GM12878 (cell line): ENCODE results near the gene SPOP. TPM values are rescaled to one million over a fixed set of nuclear protein-coding genes. Genes with fewer than 3 reads are reported as not detected.

Experiments
- ATF2 ChIP-seq: IDR thresholded peaks from 2 replicates; pipeline ENCODE4 v1.6.1; 2012; ENCODE audit warnings: low read length, inconsistent platforms
- CHD2 ChIP-seq: IDR thresholded peaks from 2 replicates; pipeline ENCODE4 v1.6.1; 2011; ENCODE audit warnings: low read depth, low read length, improper control_type of control experiment, borderline replicate concordance
- CTCF ChIP-seq, 3 experiments: IDR thresholded peaks in 2 of 3; conservative IDR thresholded peaks in 1 of 3; 2 replicates each; pipeline ENCODE4 v1.5.1; 2011; ENCODE audit warnings: low read depth in 3 of 3, low read length in 3 of 3, mild to moderate bottlenecking in 3 of 3, control low read depth in 2 of 3, moderate library complexity in 2 of 3, inconsistent platforms in 1 of 3, mixed read lengths in 1 of 3; ENCODE audit not compliant: control insufficient read depth in 2 of 3, insufficient read depth in 1 of 3; ENCODE audit errors: extremely low read depth in 1 of 3
- EED ChIP-seq: sonication (generic); IDR thresholded peaks from 2 replicates; pipeline ENCODE4 v1.6.1; 2016; ENCODE audit warnings: antibody characterized with exemption, low read depth
- ESRRA ChIP-seq: IDR thresholded peaks from 2 replicates; pipeline ENCODE4 v1.6.1; 2012; ENCODE audit warnings: mild to moderate bottlenecking, low read length, improper control_type of control experiment
- GABPA ChIP-seq: IDR thresholded peaks from 2 replicates; pipeline ENCODE4 v1.6.1; 2014; ENCODE audit warnings: antibody characterized with exemption, low read depth, mild to moderate bottlenecking, inconsistent platforms
- GATAD2B ChIP-seq: fragments of 450-650 bp; conservative IDR thresholded peaks from 2 replicates; pipeline ENCODE4 v1.6.1; 2017; ENCODE audit warnings: low read depth, mild to moderate bottlenecking, moderate library complexity
- HDAC2 ChIP-seq: fragments of 200-600 bp; sonication (generic); IDR thresholded peaks from 2 replicates; pipeline ENCODE4 v1.6.1; 2017
- IRF5 ChIP-seq: fragments of 450-650 bp; IDR thresholded peaks from 2 replicates; pipeline ENCODE4 v1.6.1; 2017; ENCODE audit warnings: borderline replicate concordance
- KAT2A ChIP-seq: conservative IDR thresholded peaks from 2 replicates; pipeline ENCODE4 v1.6.1; 2011; ENCODE audit warnings: low read depth, low read length; ENCODE audit not compliant: control insufficient read depth
- KLF5 ChIP-seq: fragments of 450-650 bp; IDR thresholded peaks from 2 replicates; pipeline ENCODE4 v1.6.1; 2014; ENCODE audit warnings: mild to moderate bottlenecking; ENCODE audit not compliant: partially characterized antibody
- MAX ChIP-seq: IDR thresholded peaks from 2 replicates; pipeline ENCODE4 v1.6.1; 2012; ENCODE audit warnings: low read depth, low read length, improper control_type of control experiment
- MEF2B ChIP-seq: fragments of 450-650 bp; IDR thresholded peaks from 2 replicates; pipeline ENCODE4 v1.6.1; 2018; ENCODE audit warnings: mild to moderate bottlenecking, moderate library complexity; ENCODE audit not compliant: partially characterized antibody, poor library complexity, severe bottlenecking
- NBN ChIP-seq: fragments of 450-650 bp; IDR thresholded peaks from 2 replicates; pipeline ENCODE4 v1.6.1; 2016
- NFYA ChIP-seq: IDR thresholded peaks from 2 replicates; pipeline ENCODE4 v1.6.1; 2011; ENCODE audit warnings: low read depth, mild to moderate bottlenecking, low read length, improper control_type of control experiment, borderline replicate concordance
- RB1 ChIP-seq: fragments of 450-650 bp; formaldehyde crosslinking; IDR thresholded peaks from 2 replicates; pipeline ENCODE4 v1.6.1; 2017; ENCODE audit warnings: mild to moderate bottlenecking, borderline replicate concordance
- RBBP5 ChIP-seq: fragments of 200-600 bp; sonication (generic); conservative IDR thresholded peaks from 2 replicates; pipeline ENCODE4 v1.6.1; 2016
- SP1 ChIP-seq: IDR thresholded peaks from one replicate; pipeline ENCODE4 v1.6.1; 2011; ENCODE audit warnings: low read depth, low read length
- SPI1 ChIP-seq: IDR thresholded peaks from 2 replicates; pipeline ENCODE4 v1.6.1; 2011; ENCODE audit warnings: low read depth, mild to moderate bottlenecking, low read length, moderate library complexity, borderline replicate concordance; ENCODE audit not compliant: insufficient read depth
- STAT3 ChIP-seq: IDR thresholded peaks from 2 replicates; pipeline ENCODE4 v1.6.1; 2011; ENCODE audit warnings: low read depth, low read length, improper control_type of control experiment
- TBL1XR1 ChIP-seq: IDR thresholded peaks from 2 replicates; pipeline ENCODE4 v1.6.1; 2012; ENCODE audit warnings: low read depth, low read length, improper control_type of control experiment
- USF1 ChIP-seq: IDR thresholded peaks from 2 replicates; pipeline ENCODE4 v1.6.1; 2011; ENCODE audit warnings: borderline replicate concordance, low read depth, mild to moderate bottlenecking, moderate library complexity, mixed read lengths, low read length; ENCODE audit not compliant: insufficient read depth; ENCODE audit errors: extremely low read length
- ZNF622 ChIP-seq: fragments of 450-650 bp; IDR thresholded peaks from 2 replicates; pipeline ENCODE4 v1.6.1; 2017; ENCODE audit warnings: mild to moderate bottlenecking, inconsistent platforms
- ZSCAN29 ChIP-seq: fragments of 450-650 bp; IDR thresholded peaks from 2 replicates; pipeline ENCODE4 v1.6.1; 2017; ENCODE audit warnings: mild to moderate bottlenecking, moderate library complexity
- polyA plus RNA-seq, 11 experiments: library from polyadenylated mRNA; depleted of rRNA in 4 of 11; unstranded in 6 of 11; stranded (reverse) in 5 of 11; fragments of >200 nt; fragmentation: Nextera tagmentation in 4 of 11; fragmentation: Illumina TruSeq in 1 of 11; extraction: Ambion mirVana in 4 of 11; extraction: Trizol in 1 of 11; gene quantifications; 1 replicate in 1 of 11; 2 replicates in 10 of 11; pipeline versions ENCODE4 v1.2.1 to v1.2.3, GENCODE V29; 2011 to 2016; ENCODE audit warnings: inconsistent platforms in 2 of 11, missing spikeins in 2 of 11, low read depth in 1 of 11
- total RNA-seq, 4 experiments: library from RNA; depleted of rRNA in 3 of 4; stranded (reverse); fragments of >200 nt in 3 of 4; fragmentation: Illumina TruSeq in 1 of 4; extraction: Trizol in 1 of 4; gene quantifications; 2 replicates each; pipeline versions ENCODE4 v1.2.1 to v1.2.3, GENCODE V29; 2013 to 2021

Gene SPOP
- total and polyA plus RNA-seq, 10 of the 15 experiments (the other 5 are each of a cell fraction or from before 2014, with no cell fraction given), result 35.1 to 80.4 (median 44.7) TPM

- peak; percentile 71; the same call in 1 of the 2 replicates for TF ChIP-seq HDAC2
- TF ChIP-seq GABPA, result no peak
- no peak for TF ChIP-seq CHD2
- peak; percentile 30 for TF ChIP-seq SP1
- TF ChIP-seq RB1, result no peak; the same call in 1 of the 2 replicates
- no peak for TF ChIP-seq ESRRA
- no peak for TF ChIP-seq ZNF622
- TF ChIP-seq KLF5, result peak; percentile 45
- TF ChIP-seq USF1, result no peak
- peak; percentile 49; the same call in 1 of the 2 replicates for TF ChIP-seq GATAD2B
- no peak for TF ChIP-seq EED
- TF ChIP-seq NFYA, result no peak
- TF ChIP-seq SPI1, result no peak
- TF ChIP-seq MAX, result peak; percentile 97
- TF ChIP-seq IRF5, result peak; percentile 19; the same call in 1 of the 2 replicates
- peak; percentile 40 for TF ChIP-seq MEF2B
- peak; percentile 60 for TF ChIP-seq TBL1XR1
- TF ChIP-seq ZSCAN29, result no peak
- TF ChIP-seq KAT2A, result no peak
- no peak for TF ChIP-seq STAT3
- TF ChIP-seq ATF2, result no peak
- no peak for TF ChIP-seq RBBP5
- peak; percentile 99 for TF ChIP-seq NBN
- TF ChIP-seq CTCF (IDR thresholded peaks at IDR 0.05 in 2 of 3, conservative IDR thresholded peaks at IDR 0.05 in 1 of 3; ENCODE audit: control insufficient read depth in 2 of 3, extremely low read depth in 1 of 3, insufficient read depth in 1 of 3, low read depth in 3 of 3, low read length in 3 of 3), result no peak
Measured at GRCh38 chr17:49677933-49678847, at the start of gene SPOP (continued).
